ENCODE data around the gene GRM4. TPM values are rescaled to one million over a fixed set of nuclear protein-coding genes. Genes with fewer than 3 reads are reported as not detected.

GRM4 gene
- total and polyA plus RNA-seq, 9 of the 15 experiments (the other 6 are each of a cell fraction or from before 2014, with no cell fraction given), result 0.18 TPM; not detected in 8

GRCh38 chr6:34108176-34108575 is 37.7 kb downstream of the GRM4 start:
- H3K9ac ChIP-seq (ENCODE audit: insufficient read depth in 1 of 2, low read depth in 2 of 2, low read length in 2 of 2), result no peak overlapping the region

GRCh38 chr6:34106900-34107299 is 39.0 kb downstream of the GRM4 start:
- POLR2A ChIA-PET, result interaction anchor here (0.6 to 1.1 kb wide), 2 partner anchors 9 to 136 kb away, joined by 3 to 4 read pairs; no protein-coding TSS in a partner anchor
- DNase-seq (ENCODE audit: extremely low read depth in 1 of 4, low spot score in 3 of 4), result no peak
- TF ChIP-seq NR2C1 (IDR thresholded peaks at IDR 0.05) (no peak), NR2C1 (tag; IDR thresholded peaks at IDR 0.05) (no peak), ADNP (tag; IDR thresholded peaks at IDR 0.05) (no peak), HMBOX1 (IDR thresholded peaks at IDR 0.05) (no peak), JUND (IDR thresholded peaks at IDR 0.05; ENCODE audit: borderline replicate concordance, low read depth, low read length) (no peak), JUND (tag; IDR thresholded peaks at IDR 0.05; ENCODE audit: borderline replicate concordance, low read depth, low read length) (no peak), KDM1A (IDR thresholded peaks at IDR 0.05) (no peak), E2F4 (CRISPR knock-in tag; IDR thresholded peaks at IDR 0.05; ENCODE audit: low read depth) (no peak), KHSRP (IDR thresholded peaks at IDR 0.05) (no peak), SIN3A (IDR thresholded peaks at IDR 0.05; ENCODE audit: borderline replicate concordance in 2 of 2, control insufficient read depth in 1 of 2, low read depth in 2 of 2, low read length in 2 of 2) (no peak)

More at GRCh38 chr6:34108176-34108575, 37.7 kb downstream of the GRM4 start:
- ChIA-PET CTCF (ENCODE audit: low intra/inter-chr PET ratio) (no interaction called here), POLR2A (interaction anchor here (0.6 to 0.8 kb wide), 3 partner anchors 15 to 337 kb away, joined by 3 read pairs; no protein-coding TSS in a partner anchor)
- no peak overlapping the region for H3K27ac ChIP-seq (ENCODE audit: extremely low read depth, low read depth, low read length)
- H3K4me3 ChIP-seq, result no peak overlapping the region
- H3K27me3 ChIP-seq (ENCODE audit: control insufficient read depth in 2 of 2, insufficient read depth in 2 of 2, low read length in 2 of 2), result peaks cover 38 to 79% of the 10 kb centered on the region in 2 experiments; a peak in 4 of 5 replicates
- H2AFZ ChIP-seq (ENCODE audit: low read depth, low read length), result no peak overlapping the region
- no peak overlapping the region for H3K4me2 ChIP-seq (ENCODE audit: insufficient read depth, low read length)
- H3K79me2 ChIP-seq (ENCODE audit: control insufficient read depth, insufficient read depth, low read length), result no peaks in the 10 kb centered on the region
- FAIRE-seq (no peak), DNase-seq (ENCODE audit: extremely low read depth in 1 of 4, low spot score in 3 of 4) (no peak), ATAC-seq (no peak)
- H3K4me1 ChIP-seq (replicated peaks in 1 of 2; ENCODE audit: control insufficient read depth in 2 of 2, insufficient read depth in 2 of 2, low read length in 2 of 2), result peaks cover 0 to 14% of the 10 kb centered on the region in 2 experiments; a peak in 2 of 5 replicates
- peaks cover 5% of the 10 kb centered on the region for H3K9me1 ChIP-seq (ENCODE audit: control insufficient read depth, insufficient read depth, low read length)
- no TSS peak for BruUV-seq (replicated peaks)
- H3K9me3 ChIP-seq (replicated peaks; ENCODE audit: control insufficient read depth, insufficient read depth, low read depth, low read length), result no peaks in the 10 kb centered on the region
- TF ChIP-seq ZNF589 (CRISPR knock-in tag; IDR thresholded peaks at IDR 0.05; ENCODE audit: low read depth) (no peak), PREB (CRISPR knock-in tag; IDR thresholded peaks at IDR 0.05) (no peak)
- in situ Hi-C loops (cut with MboI) (no loop called here), intact Hi-C loops (cut with micrococcal nuclease) (no loop called here)
- peaks cover 33% of the 10 kb centered on the region for H4K20me1 ChIP-seq (replicated peaks; ENCODE audit: control insufficient read depth, insufficient read depth, low read length)
- WGBS (ENCODE audit: insufficient coverage, low coverage, missing lambda C conversion rate), result 4% methylated on average over 9 of the region's 9 CpGs
- H3K36me3 ChIP-seq (ENCODE audit: control insufficient read depth, insufficient read depth, low read length), result no peaks in the 10 kb centered on the region

More at GRCh38 chr6:34106900-34107299, 39.0 kb downstream of the GRM4 start:
- H2AFZ ChIP-seq (ENCODE audit: low read depth, low read length), result no peak overlapping the region
- no peaks in the 10 kb centered on the region for H3K79me2 ChIP-seq (ENCODE audit: control insufficient read depth, insufficient read depth, low read length)
- WGBS (ENCODE audit: insufficient coverage, low coverage, missing lambda C conversion rate), result 3% methylated on average over 5 of the region's 5 CpGs
- H3K4me3 ChIP-seq, result no peak overlapping the region
- H3K9me3 ChIP-seq (replicated peaks; ENCODE audit: control insufficient read depth, insufficient read depth, low read depth, low read length), result no peaks in the 10 kb centered on the region
- H3K36me3 ChIP-seq (ENCODE audit: control insufficient read depth, insufficient read depth, low read length), result no peaks in the 10 kb centered on the region
- CTCF ChIA-PET (ENCODE audit: low intra/inter-chr PET ratio), result no interaction called here
- peaks cover 49 to 92% of the 10 kb centered on the region in 2 experiments; a peak in 4 of 5 replicates for H3K27me3 ChIP-seq (ENCODE audit: control insufficient read depth in 2 of 2, insufficient read depth in 2 of 2, low read length in 2 of 2)
- in situ Hi-C loops (cut with MboI), result no loop called here
- ATAC-seq, result no peak
- no peak overlapping the region for H3K27ac ChIP-seq (ENCODE audit: extremely low read depth, low read depth, low read length)
- FAIRE-seq, result no peak
- no peak overlapping the region for H3K9ac ChIP-seq (ENCODE audit: insufficient read depth in 1 of 2, low read depth in 2 of 2, low read length in 2 of 2)
- intact Hi-C loops (cut with micrococcal nuclease), result no loop called here
- H3K4me2 ChIP-seq (ENCODE audit: insufficient read depth, low read length), result no peak overlapping the region
- H4K20me1 ChIP-seq (replicated peaks; ENCODE audit: control insufficient read depth, insufficient read depth, low read length), result peaks cover 43% of the 10 kb centered on the region
- H3K4me1 ChIP-seq (replicated peaks in 1 of 2; ENCODE audit: control insufficient read depth in 2 of 2, insufficient read depth in 2 of 2, low read length in 2 of 2), result peaks cover 0 to 18% of the 10 kb centered on the region in 2 experiments; a peak in 2 of 5 replicates
- H3K9me1 ChIP-seq (ENCODE audit: control insufficient read depth, insufficient read depth, low read length), result peaks cover 5% of the 10 kb centered on the region
- BruUV-seq (replicated peaks), result no TSS peak
